Fibroblast of lung (primary cell): ENCODE results near the gene FAM50B.

Experiments
- CTCF ChIP-seq, 2 donors: IDR thresholded peaks in 1 of 2; conservative IDR thresholded peaks in 1 of 2; 1 replicate in 1 of 2; 2 replicates in 1 of 2; pipeline ENCODE4 v1.5.1; 2011 to 2012; ENCODE audit warnings: low read length in 2 of 2, control low read depth in 1 of 2, inconsistent platforms in 1 of 2, low read depth in 1 of 2, mild to moderate bottlenecking in 1 of 2
- EZH2 ChIP-seq: IDR thresholded peaks from 2 replicates; pipeline ENCODE4 v1.5.1; 2012; ENCODE audit warnings: low read length, control low read depth, mild to moderate bottlenecking; ENCODE audit errors: missing control alignments

GRCh38 chr6:3869632-3870527 lies 20.7 kb downstream of the FAM50B start:
- TF ChIP-seq EZH2 (no peak), CTCF (conservative IDR thresholded peaks at IDR 0.05 in 1 of 2, IDR thresholded peaks at IDR 0.05 in 1 of 2; ENCODE audit: low read depth in 1 of 2, low read length in 2 of 2) (no peak)
